Ovary (tissue), 9 donors: ENCODE data around the gene TWNK. TPM values are rescaled to one million over a fixed set of nuclear protein-coding genes. Genes with fewer than 3 reads are reported as not detected.

Experiments
- DNase-seq, 5 donors: peaks; one replicate each; pipeline ENCODE4 v3.0.0-alpha.2; 2019 to 2020
- H3K27ac ChIP-seq, 2 donors: fragments of 200-600 bp; one replicate each; pipeline versions ENCODE4 v1.5.1 to v1.8.0; 2019 to 2022
- H3K27me3 ChIP-seq: fragments of 200-600 bp; one replicate; pipeline ENCODE4 v1.8.0; 2022
- H3K36me3 ChIP-seq: fragments of 200-600 bp; sonication (generic); one replicate; pipeline ENCODE4 v1.5.1; 2019
- H3K4me1 ChIP-seq: one replicate; pipeline ENCODE4 v1.8.1; 2013; ENCODE audit warnings: mild to moderate bottlenecking, moderate library complexity; ENCODE audit not compliant: insufficient read depth
- H3K4me3 ChIP-seq: fragments of 200-600 bp; sonication (generic); one replicate; pipeline ENCODE4 v1.5.1; 2017
- H3K9me3 ChIP-seq, 2 donors: fragments of 200-600 bp in 1 of 2; sonication (generic) in 1 of 2; one replicate each; pipeline versions ENCODE4 v1.5.1 to v1.8.1; 2013 to 2019; ENCODE audit warnings: mild to moderate bottlenecking in 1 of 2, moderate library complexity in 1 of 2
- CTCF ChIP-seq, 3 donors: fragments of 450-650 bp in 2 of 3; fragments of 200-600 bp in 1 of 3; IDR thresholded peaks; one replicate each; pipeline versions ENCODE4 v1.5.1 to v1.8.0; 2016 to 2022; ENCODE audit warnings: antibody characterized with exemption in 3 of 3, mild to moderate bottlenecking in 1 of 3
- EP300 ChIP-seq: sonication (generic); formaldehyde crosslinking; IDR thresholded peaks from one replicate; pipeline ENCODE4 v1.6.1; 2017; ENCODE audit warnings: antibody characterized with exemption
- POLR2A ChIP-seq: fragments of 450-650 bp; IDR thresholded peaks from one replicate; pipeline ENCODE4 v1.6.1; 2017; ENCODE audit warnings: antibody characterized with exemption, mild to moderate bottlenecking, moderate library complexity
- WGBS, 3 donors: extraction: QIAGEN DNeasy Blood & Tissue Kit in 1 of 3; methylation state at CpG; one replicate each; pipeline versions ENCODE4 v1.1.5 to v1.1.7; 2013 to 2017; 5-methylcytosine and 5-hydroxymethylcytosine counted together
- intact Hi-C, 4 donors: fragments of 100-400 bp; cut with DNase I; formaldehyde crosslinking; loops; one replicate each; pipeline versions ENCODE4 v1.11.0 to v1.15.1; 2022 to 2023
- polyA plus RNA-seq, 2 donors: library from polyadenylated mRNA; stranded (reverse); fragments of 200-250 nt in 1 of 2; fragments of 350-450 nt in 1 of 2; fragmentation: Illumina TruSeq in 1 of 2; extraction: RNeasy Lipid Tissue Mini Kit (QIAGEN cat#74804) in 1 of 2; gene quantifications; one replicate each; pipeline ENCODE4 v1.2.3, GENCODE V29; 2013 to 2014
- total RNA-seq, 7 donors: library from RNA; depleted of rRNA in 2 of 7; stranded (reverse); fragments of >200 nt in 2 of 7; fragmentation: NEBNext Ultra II Directional in 3 of 7; extraction: Animal tissue kit (Norgen Biotek cat#: 25700) in 3 of 7; gene quantifications; one replicate each; pipeline versions ENCODE4 v1.1.0 to v1.2.4, GENCODE V29; 2016 to 2023
- donor health status: DM: no; HTN: no; CAD: no; lungs with moderate emphysema.
- donor health status: DM: no; HTN: no; CAD: no.
- donor health status: Bipolar disorder and iron deficiency.
- donor health status: DM: yes; HTN: yes; CAD: no.
- donor health status: DM: no; HTN: no; CAD: no.
- donor health status: DM: yes; HTN: yes; CAD: no.

The TWNK gene
- total and polyA plus RNA-seq, 9 donors = 2.4 to 13.9 (median 10.7) TPM

GRCh38 chr10:101000915-101001658 lies 13.7 kb downstream of the TWNK start:
- Histone ChIP-seq H3K27me3 (no peaks in the 10 kb centered on the region), H3K9me3 (no peaks in the 10 kb centered on the region), H3K27ac (peak overlapping the region; percentile 99 to 100), H3K4me3 (peak overlapping the region; percentile 93), H3K36me3 (no peaks in the 10 kb centered on the region), H3K4me1 (peaks cover 16% of the 10 kb centered on the region)
- intact Hi-C loops = no loop called here
- peak; percentile 83 to 93 (median 87) for DNase-seq
- 13 to 16% (median 13%) methylated on average over 12 of the region's 12 CpGs for WGBS, 3 donors
- TF ChIP-seq POLR2A = peak; percentile 78
- TF ChIP-seq CTCF (IDR thresholded peaks at IDR 0.05) = no peak
- peak; percentile 84 for TF ChIP-seq EP300

- WGBS, 3 donors = 36 to 40% (median 37%) methylated on average over 5 of the region's 5 CpGs
- H3K27ac ChIP-seq = peak overlapping the region; percentile 71 to 99
- peak in 1 of 5 donors; percentile 27 for DNase-seq
- no peaks in the 10 kb centered on the region for H3K27me3 ChIP-seq
- no peaks in the 10 kb centered on the region for H3K36me3 ChIP-seq
- no peaks in the 10 kb centered on the region for H3K9me3 ChIP-seq
- TF ChIP-seq CTCF (IDR thresholded peaks at IDR 0.05) (no peak), EP300 (no peak), POLR2A (no peak)
- peak overlapping the region; percentile 11 for H3K4me3 ChIP-seq
- intact Hi-C loops = no loop called here
- peaks cover 12% of the 10 kb centered on the region for H3K4me1 ChIP-seq
Measured at GRCh38 chr10:101001659-101002035, 14.3 kb downstream of the TWNK start.

- WGBS, 3 donors = 71 to 92% (median 74%) methylated on average over 11 of the region's 11 CpGs
- Histone ChIP-seq H3K9me3 (no peaks in the 10 kb centered on the region), H3K27ac (peak overlapping the region; percentile 71 to 99), H3K36me3 (no peaks in the 10 kb centered on the region), H3K4me1 (peaks cover 10% of the 10 kb centered on the region), H3K27me3 (no peaks in the 10 kb centered on the region), H3K4me3 (no peak overlapping the region)
- no peak for TF ChIP-seq POLR2A
- no peak for TF ChIP-seq CTCF (IDR thresholded peaks at IDR 0.05)
- no peak for TF ChIP-seq EP300
- DNase-seq = peak in 1 of 5 donors; percentile 39
- intact Hi-C loops = no loop called here
Measured at GRCh38 chr10:101002456-101002855, 15.1 kb downstream of the TWNK start.

- Histone ChIP-seq H3K4me1 (peaks cover 18% of the 10 kb centered on the region), H3K27me3 (no peaks in the 10 kb centered on the region), H3K4me3 (no peak overlapping the region), H3K27ac (no peak overlapping the region), H3K9me3 (no peaks in the 10 kb centered on the region), H3K36me3 (no peaks in the 10 kb centered on the region)
- TF ChIP-seq CTCF (IDR thresholded peaks at IDR 0.05) (no peak), EP300 (no peak), POLR2A (no peak)
- no peak for DNase-seq
- intact Hi-C loops = no loop called here
- WGBS, 3 donors = 82 to 91% (median 90%) methylated on average over 17 to 18 of the region's 18 CpGs
Measured at GRCh38 chr10:101003639-101004206, 16.4 kb downstream of the TWNK start.
